ENCODE data around the gene RHEB. TPM values are rescaled to one million over a fixed set of nuclear protein-coding genes. Genes with fewer than 3 reads are reported as not detected.

RHEB gene
- 88.5 to 90.3 TPM (median 89.4 TPM) in 3 replicates for total RNA-seq

DNA sequence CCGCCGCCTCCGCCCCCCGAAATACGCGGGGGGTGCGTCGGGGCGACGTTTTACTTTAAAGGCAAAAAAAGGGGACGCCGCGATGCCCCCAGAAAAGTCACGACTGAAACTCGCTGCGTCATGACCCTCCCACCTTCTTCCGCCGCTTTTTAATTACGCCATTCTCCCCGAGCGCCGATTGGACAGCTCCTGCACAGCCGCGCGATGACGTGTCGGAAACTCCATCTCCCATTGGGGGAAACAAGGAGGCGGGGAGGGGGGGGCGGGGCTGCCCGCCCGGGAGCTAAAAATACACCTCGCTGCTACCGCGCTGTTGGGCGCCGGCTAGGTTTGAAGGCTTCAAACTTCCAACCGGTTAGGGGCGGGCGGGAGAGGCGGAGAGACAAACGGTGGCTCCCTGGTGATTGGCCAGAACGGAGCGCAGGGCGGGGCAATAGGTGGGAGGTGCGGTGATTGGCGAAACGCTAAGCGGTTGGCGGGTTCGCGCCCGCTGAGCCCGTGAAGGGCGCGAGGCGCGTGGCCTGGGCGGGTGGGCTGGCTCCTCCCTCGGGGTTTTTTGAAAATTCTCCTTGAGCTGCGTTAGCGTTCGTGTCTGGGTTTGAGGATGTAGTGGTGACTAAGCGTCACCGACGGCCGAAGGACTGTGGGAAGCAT, at the start of gene RHEB:
Gene RHEB, minus strand, starts transcription at position 131 of the 654 bp plus-strand sequence. CDS start 384 bp downstream, outside the sequence.
- H3K4me1 Mint-ChIP-seq: peaks cover 25% of the 10 kb centered on the region
- H3K27ac Mint-ChIP-seq: peak within 1 kb of the TSS; percentile 99
- H3K9me3 Mint-ChIP-seq: peaks cover 3% of the 10 kb centered on the region
- H3K27me3 Mint-ChIP-seq (ENCODE audit: low read depth): no peaks in the 10 kb centered on the region
- H3K4me3 Mint-ChIP-seq: peak within 1 kb of the TSS; percentile 90
- peak; percentile 92 to 93 for DNase-seq (ENCODE audit: low spot score in 2 of 2, unreplicated experiment in 2 of 2)
- peaks cover 4% of the 10 kb centered on the region for H3K36me3 Mint-ChIP-seq
- TF ChIP-seq CTCF (IDR thresholded peaks at IDR 0.05; ENCODE audit: unreplicated experiment): no peak

GRCh38 chr7:151566897-151567320, 47.2 kb upstream of the RHEB start:
- Mint-ChIP-seq H3K4me3 (no peak overlapping the region), H3K36me3 (peaks cover 18% of the 10 kb centered on the region), H3K27me3 (ENCODE audit: low read depth) (no peaks in the 10 kb centered on the region), H3K27ac (peak overlapping the region; percentile 79), H3K4me1 (peaks cover 16% of the 10 kb centered on the region), H3K9me3 (no peaks in the 10 kb centered on the region)
- no peak for DNase-seq (ENCODE audit: low spot score in 2 of 2, unreplicated experiment in 2 of 2)
- no peak for TF ChIP-seq CTCF (IDR thresholded peaks at IDR 0.05; ENCODE audit: unreplicated experiment)

DNA sequence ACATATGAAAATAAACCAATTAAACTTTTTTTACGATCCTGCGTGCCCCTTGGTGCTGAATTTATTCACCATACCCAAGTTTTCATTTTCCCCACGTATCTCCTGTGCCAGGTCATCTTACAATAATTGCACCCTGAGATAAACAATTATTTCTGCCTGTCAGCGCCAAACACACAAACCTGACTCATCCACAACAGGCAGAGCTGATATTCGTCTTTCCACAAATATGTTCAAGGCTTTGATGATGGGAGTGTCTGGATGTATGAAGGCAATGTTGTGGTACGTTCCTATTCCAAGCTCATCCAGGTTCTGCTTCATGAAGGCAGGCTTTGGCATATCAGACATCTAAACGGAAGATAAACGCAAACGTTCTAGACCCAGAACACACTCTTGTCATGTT, 45.8 kb upstream of the RHEB start:
- H3K4me3 Mint-ChIP-seq: no peak overlapping the region
- no peaks in the 10 kb centered on the region for H3K9me3 Mint-ChIP-seq
- H3K4me1 Mint-ChIP-seq: peaks cover 16% of the 10 kb centered on the region
- H3K27me3 Mint-ChIP-seq (ENCODE audit: low read depth): no peaks in the 10 kb centered on the region
- TF ChIP-seq CTCF (IDR thresholded peaks at IDR 0.05; ENCODE audit: unreplicated experiment): no peak
- no peak overlapping the region for H3K27ac Mint-ChIP-seq
- DNase-seq (ENCODE audit: low spot score in 2 of 2, unreplicated experiment in 2 of 2): no peak
- peaks cover 21% of the 10 kb centered on the region for H3K36me3 Mint-ChIP-seq

- Mint-ChIP-seq H3K27me3 (ENCODE audit: low read depth) (no peaks in the 10 kb centered on the region), H3K27ac (no peak overlapping the region), H3K36me3 (peaks cover 24% of the 10 kb centered on the region), H3K9me3 (no peaks in the 10 kb centered on the region), H3K4me1 (no peaks in the 10 kb centered on the region), H3K4me3 (no peak overlapping the region)
- DNase-seq (ENCODE audit: low spot score in 2 of 2, unreplicated experiment in 2 of 2): no peak
- no peak for TF ChIP-seq CTCF (IDR thresholded peaks at IDR 0.05; ENCODE audit: unreplicated experiment)
Measured at GRCh38 chr7:151560243-151560642, 40.5 kb upstream of the RHEB start.

GRCh38 chr7:151559557-151560183, 40.0 kb upstream of the RHEB start:
- Mint-ChIP-seq H3K4me3 (no peak overlapping the region), H3K36me3 (peaks cover 24% of the 10 kb centered on the region), H3K27me3 (ENCODE audit: low read depth) (no peaks in the 10 kb centered on the region), H3K27ac (peak overlapping the region; percentile 25), H3K9me3 (no peaks in the 10 kb centered on the region), H3K4me1 (no peaks in the 10 kb centered on the region)
- no peak for DNase-seq (ENCODE audit: low spot score in 2 of 2, unreplicated experiment in 2 of 2)
- TF ChIP-seq CTCF (IDR thresholded peaks at IDR 0.05; ENCODE audit: unreplicated experiment): no peak

All from mesothelial cell of epicardium (in vitro differentiated cells).